ENCODE data around the gene LTBP1. TPM values are rescaled to one million over a fixed set of nuclear protein-coding genes. Genes with fewer than 3 reads are reported as not detected.

Gene LTBP1
- total and polyA plus RNA-seq, 2 experiments from 2014 or later: 157 to 211 TPM

- Histone ChIP-seq H3K27me3 (replicated peaks; ENCODE audit: insufficient read depth) (no peaks in the 10 kb centered on the region), H2AFZ (no peak overlapping the region), H3F3A (ENCODE audit: insufficient read depth) (peaks cover 51% of the 10 kb centered on the region), H3K9me3 (ENCODE audit: low read depth) (no peaks in the 10 kb centered on the region), H3K4me1 (ENCODE audit: insufficient read depth) (peaks cover 45% of the 10 kb centered on the region), H3K4me2 (ENCODE audit: unreplicated experiment) (no peak overlapping the region), H4K20me1 (ENCODE audit: insufficient read depth) (no peaks in the 10 kb centered on the region), H3K9me2 (ENCODE audit: insufficient read depth) (no peaks in the 10 kb centered on the region), H3K79me2 (ENCODE audit: insufficient read depth) (no peaks in the 10 kb centered on the region), H3K27ac (peak overlapping the region; percentile 38; the same call in 1 of the 2 replicates), H3K9ac (peak overlapping the region; percentile 7; the same call in 1 of the 2 replicates), H3K36me3 (ENCODE audit: low read depth) (peaks cover 14% of the 10 kb centered on the region), H3K4me3 (no peak overlapping the region)
- no peak for TF ChIP-seq EZH2phosphoT487 (IDR thresholded peaks at IDR 0.05; ENCODE audit: insufficient read depth, low read depth)
- no peak for TF ChIP-seq EZH2 (IDR thresholded peaks at IDR 0.05; ENCODE audit: insufficient read depth, poor library complexity, severe bottlenecking)
- DNase-seq: peak; percentile 44
- in situ Hi-C loops (cut with MboI): loop anchor here (5.0 kb wide), 1 partner anchor 230 kb away; no protein-coding TSS in a partner anchor
Measured at GRCh38 chr2:33267756-33268155, 321.0 kb downstream of the LTBP1 start.

GRCh38 chr2:33268246-33268831 is 321.6 kb downstream of the LTBP1 start:
- Histone ChIP-seq H3K27me3 (replicated peaks; ENCODE audit: insufficient read depth) (no peaks in the 10 kb centered on the region), H3K36me3 (ENCODE audit: low read depth) (peaks cover 9% of the 10 kb centered on the region), H3K27ac (peak overlapping the region; percentile 38), H3K9ac (peak overlapping the region; percentile 7; the same call in 1 of the 2 replicates), H3K79me2 (ENCODE audit: insufficient read depth) (no peaks in the 10 kb centered on the region), H3K9me3 (ENCODE audit: low read depth) (no peaks in the 10 kb centered on the region), H3K4me2 (ENCODE audit: unreplicated experiment) (peak overlapping the region; percentile 26), H3F3A (ENCODE audit: insufficient read depth) (peaks cover 51% of the 10 kb centered on the region), H4K20me1 (ENCODE audit: insufficient read depth) (no peaks in the 10 kb centered on the region), H2AFZ (no peak overlapping the region), H3K4me1 (ENCODE audit: insufficient read depth) (peaks cover 45% of the 10 kb centered on the region), H3K4me3 (no peak overlapping the region), H3K9me2 (ENCODE audit: insufficient read depth) (no peaks in the 10 kb centered on the region)
- 36 to 46% methylated on average over 4 of the region's 4 CpGs for WGBS, 2 experiments (ENCODE audit: low coverage in 1 of 2, low lambda C conversion rate in 2 of 2, missing lambda C conversion rate in 2 of 2)
- in situ Hi-C loops (cut with MboI): loop anchor here (5.0 kb wide), 1 partner anchor 231 kb away; no protein-coding TSS in a partner anchor
- TF ChIP-seq EZH2phosphoT487 (IDR thresholded peaks at IDR 0.05; ENCODE audit: insufficient read depth, low read depth) (no peak), EZH2 (IDR thresholded peaks at IDR 0.05; ENCODE audit: insufficient read depth, poor library complexity, severe bottlenecking) (no peak)
- peak; percentile 30 for DNase-seq

GRCh38 chr2:33272001-33272400 is 325.2 kb downstream of the LTBP1 start:
- Histone ChIP-seq H2AFZ (no peak overlapping the region), H3K9me2 (ENCODE audit: insufficient read depth) (no peaks in the 10 kb centered on the region), H3K4me2 (ENCODE audit: unreplicated experiment) (peak overlapping the region; percentile 7), H3K4me1 (ENCODE audit: insufficient read depth) (peaks cover 49% of the 10 kb centered on the region), H3F3A (ENCODE audit: insufficient read depth) (peaks cover 68% of the 10 kb centered on the region), H3K27me3 (replicated peaks; ENCODE audit: insufficient read depth) (no peaks in the 10 kb centered on the region), H3K36me3 (ENCODE audit: low read depth) (peaks cover 18% of the 10 kb centered on the region; the same call in 1 of the 2 replicates), H3K79me2 (ENCODE audit: insufficient read depth) (no peaks in the 10 kb centered on the region), H3K4me3 (no peak overlapping the region), H3K27ac (peak overlapping the region; percentile 19; the same call in 1 of the 2 replicates), H4K20me1 (ENCODE audit: insufficient read depth) (no peaks in the 10 kb centered on the region), H3K9ac (0 out of 2 replicates have a peak overlapping the region, but pooled peaks have one; percentile 3), H3K9me3 (ENCODE audit: low read depth) (no peaks in the 10 kb centered on the region)
- WGBS, 2 experiments (ENCODE audit: low coverage in 1 of 2, low lambda C conversion rate in 2 of 2, missing lambda C conversion rate in 2 of 2): 75 to 78% methylated on average over 4 of the region's 4 CpGs
- TF ChIP-seq EZH2 (IDR thresholded peaks at IDR 0.05; ENCODE audit: insufficient read depth, poor library complexity, severe bottlenecking) (no peak), EZH2phosphoT487 (IDR thresholded peaks at IDR 0.05; ENCODE audit: insufficient read depth, low read depth) (no peak)
- peak; percentile 70 for DNase-seq
- in situ Hi-C loops (cut with MboI): no loop called here

GRCh38 chr2:33273479-33273878 is 326.7 kb downstream of the LTBP1 start:
- in situ Hi-C loops (cut with MboI): no loop called here

More at GRCh38 chr2:33273479-33273878, 326.7 kb downstream of the LTBP1 start:
- WGBS, 2 experiments (ENCODE audit: low coverage in 1 of 2, low lambda C conversion rate in 2 of 2, missing lambda C conversion rate in 2 of 2): 95 to 96% methylated on average over 1 of the region's 1 CpG
- Histone ChIP-seq H3K4me1 (ENCODE audit: insufficient read depth) (peaks cover 36% of the 10 kb centered on the region), H4K20me1 (ENCODE audit: insufficient read depth) (no peaks in the 10 kb centered on the region), H3K9ac (no peak overlapping the region), H3K36me3 (ENCODE audit: low read depth) (peaks cover 18% of the 10 kb centered on the region; the same call in 1 of the 2 replicates), H2AFZ (no peak overlapping the region), H3K9me3 (ENCODE audit: low read depth) (no peaks in the 10 kb centered on the region), H3F3A (ENCODE audit: insufficient read depth) (peaks cover 54% of the 10 kb centered on the region), H3K4me3 (no peak overlapping the region), H3K9me2 (ENCODE audit: insufficient read depth) (no peaks in the 10 kb centered on the region), H3K27me3 (replicated peaks; ENCODE audit: insufficient read depth) (no peaks in the 10 kb centered on the region), H3K79me2 (ENCODE audit: insufficient read depth) (no peaks in the 10 kb centered on the region), H3K27ac (no peak overlapping the region), H3K4me2 (ENCODE audit: unreplicated experiment) (no peak overlapping the region)
- DNase-seq: no peak
- TF ChIP-seq EZH2phosphoT487 (IDR thresholded peaks at IDR 0.05; ENCODE audit: insufficient read depth, low read depth) (no peak), EZH2 (IDR thresholded peaks at IDR 0.05; ENCODE audit: insufficient read depth, poor library complexity, severe bottlenecking) (no peak)
